B cell (primary cell): ENCODE data around the gene MAMLD1.

Source experiments
- CTCF ChIP-seq: fragments of 200-600 bp; IDR thresholded peaks from one replicate; pipeline ENCODE4 v1.8.0; 2022; ENCODE audit warnings: antibody characterized with exemption, mild to moderate bottlenecking
- EZH2 ChIP-seq: IDR thresholded peaks from 2 replicates; pipeline ENCODE4 v1.6.1; 2012; ENCODE audit warnings: borderline replicate concordance, low read depth, mild to moderate bottlenecking, moderate library complexity, low read length; ENCODE audit not compliant: insufficient read depth, poor library complexity, severe bottlenecking

DNA sequence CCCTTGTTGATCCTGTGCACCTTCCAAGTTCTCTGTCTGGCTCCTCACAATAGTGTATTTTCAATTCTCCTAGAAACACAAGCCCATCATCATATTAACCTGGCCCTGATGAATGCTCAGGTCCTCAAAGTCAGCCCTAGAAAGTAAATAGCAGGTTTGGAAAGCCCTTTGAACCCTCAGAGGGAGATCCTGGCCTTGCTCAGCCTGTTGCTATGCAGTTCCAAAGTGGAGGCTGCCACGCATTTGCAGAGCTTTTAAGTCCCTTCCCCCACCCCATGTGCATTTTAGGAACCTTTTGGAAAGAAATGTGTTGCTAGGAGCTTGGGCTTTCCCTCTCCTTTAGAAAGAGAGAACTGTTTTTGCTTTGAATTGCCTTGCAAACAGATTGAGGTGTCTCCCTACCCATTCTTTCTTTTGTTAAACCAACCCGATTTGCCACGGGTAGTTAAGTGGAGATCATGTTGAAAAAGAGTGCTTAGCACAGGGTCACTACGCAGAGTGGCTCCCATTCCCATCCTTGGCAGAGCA lies 12.2 kb downstream of the MAMLD1 start:
- TF ChIP-seq CTCF (no peak), EZH2 (no peak)
